Fibroblast of skin of right quadriceps (primary cell): ENCODE results near the gene PSMD4.
A peak's percentile ranks its signal among the peaks of the same experiment; 100 is the strongest.

Source experiments
- DNase-seq: peaks from one replicate; pipeline ENCODE4 v3.0.0-alpha.2; 2013

Gene PSMD4

DNA sequence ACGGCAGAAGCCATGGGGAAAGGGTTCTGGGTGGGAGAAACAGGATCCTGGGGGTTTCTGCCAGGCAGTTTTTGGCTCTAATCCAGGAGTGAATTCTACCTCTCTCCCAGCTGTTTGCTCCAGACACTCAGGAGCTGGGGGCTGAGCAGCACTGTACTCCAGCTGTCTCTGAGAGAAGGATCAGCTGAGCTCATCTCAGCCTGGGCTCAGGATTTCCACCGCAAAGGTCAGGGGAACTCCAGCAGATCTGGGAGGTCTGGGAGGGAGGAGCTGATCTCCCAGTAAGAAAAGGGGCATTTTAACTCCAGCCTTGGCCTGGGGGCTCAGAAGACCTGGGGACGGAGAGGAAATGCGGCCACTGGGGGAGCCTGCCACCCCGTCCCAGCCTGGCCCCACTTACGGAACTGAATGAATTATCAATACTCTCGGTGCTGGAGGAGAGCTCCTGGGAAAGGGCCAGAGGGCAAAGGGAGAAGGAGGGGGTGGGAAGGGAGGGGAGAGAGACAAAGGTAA, 55.3 kb downstream of the PSMD4 start:
- DNase-seq: peak; percentile 27

GRCh38 chr1:151311011-151311410, 56.5 kb downstream of the PSMD4 start:
- DNase-seq: no peak

- peak; percentile 99 for DNase-seq
Observed at GRCh38 chr1:151311589-151312331, 57.2 kb downstream of the PSMD4 start.

DNA sequence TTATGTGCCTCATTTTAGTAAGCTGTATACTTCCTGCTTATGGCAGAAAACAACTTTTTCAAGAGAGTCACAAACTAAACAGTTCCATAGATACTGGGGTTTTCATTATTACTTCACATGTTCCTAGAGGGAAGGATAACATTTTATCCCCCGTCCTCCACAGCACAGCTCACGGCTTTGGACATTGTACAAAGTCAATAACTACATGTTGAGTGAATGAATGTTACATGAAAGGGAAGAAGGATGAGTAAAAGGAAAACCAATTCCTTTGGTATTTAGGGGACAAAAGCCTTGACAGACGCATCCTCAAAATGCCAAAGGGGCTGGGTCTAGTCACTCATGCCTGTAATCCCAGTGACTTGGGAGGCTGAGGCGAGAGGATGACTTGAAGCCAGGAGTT, 57.9 kb downstream of the PSMD4 start:
- peak; percentile 26 for DNase-seq

DNA sequence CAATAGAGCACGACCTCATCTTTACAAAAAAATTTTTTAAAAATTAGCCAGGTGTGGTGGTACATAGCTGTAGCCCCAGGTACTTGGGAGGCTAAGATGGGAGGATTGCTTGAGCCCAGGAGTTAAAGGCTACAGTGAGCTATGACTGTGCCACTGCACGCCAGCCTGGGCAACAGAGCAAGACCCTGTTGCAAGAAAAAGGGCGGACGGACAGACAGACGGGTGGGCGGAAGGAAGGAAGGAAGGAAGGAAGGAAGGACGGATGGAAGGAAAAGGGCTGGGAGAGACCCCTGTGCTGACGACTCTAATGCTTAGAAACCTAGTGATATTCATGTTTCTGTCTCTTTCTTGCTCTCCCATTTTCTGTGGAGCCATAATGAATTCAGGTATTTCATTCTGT, 58.3 kb downstream of the PSMD4 start:
- DNase-seq: no peak

GRCh38 chr1:151313501-151313900, 59.0 kb downstream of the PSMD4 start:
- no peak for DNase-seq

DNA sequence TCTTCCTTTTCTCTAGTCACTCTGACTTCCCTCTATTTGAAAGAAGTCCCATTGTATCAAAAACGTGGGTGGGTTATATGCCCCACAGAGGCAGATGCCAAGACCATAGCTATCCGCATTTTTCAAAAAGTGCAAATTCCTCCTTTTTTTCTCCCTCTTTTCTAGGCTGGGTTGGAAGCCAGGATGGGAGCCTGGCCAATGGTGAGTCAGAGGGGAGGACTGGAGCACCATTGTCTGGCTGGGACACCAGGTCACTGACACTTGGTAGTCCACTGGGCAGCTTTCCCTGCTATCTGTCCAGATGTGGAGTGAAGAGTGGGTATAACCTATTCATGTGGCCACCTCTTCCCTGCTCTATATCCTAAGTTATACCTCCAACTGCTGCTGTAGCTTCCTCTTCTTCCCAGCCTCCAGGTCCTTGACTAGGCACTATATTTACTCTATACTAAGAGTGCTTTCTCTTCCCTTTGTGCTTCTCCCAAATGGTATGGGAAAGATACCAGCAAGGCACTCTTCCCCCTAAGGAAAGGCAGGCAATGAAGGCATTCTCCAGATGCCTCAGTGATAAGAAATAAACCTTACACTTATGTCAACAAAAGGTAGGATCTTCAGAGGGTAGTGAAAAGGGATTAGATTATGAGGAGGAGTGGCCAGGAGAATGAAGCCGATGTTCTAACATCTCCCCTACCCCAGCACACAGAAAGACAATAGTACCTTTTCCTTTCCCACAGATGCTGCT, 59.8 kb downstream of the PSMD4 start:
- peak; percentile 63 for DNase-seq

- DNase-seq: no peak
Observed at GRCh38 chr1:151315565-151316235, 61.2 kb downstream of the PSMD4 start.
